HepG2 (cell line): ENCODE data around the gene HSPA6. TPM values are rescaled to one million over a fixed set of nuclear protein-coding genes. Genes with fewer than 3 reads are reported as not detected.

ENCODE experiments used
- ARID5B ChIP-seq: IDR thresholded peaks from 2 replicates; pipeline ENCODE4 v1.4.0; 2020; ENCODE audit warnings: mild to moderate bottlenecking, missing genetic modification reagents
- CSRNP2 ChIP-seq: sonication (generic); formaldehyde crosslinking; conservative IDR thresholded peaks from 2 replicates; pipeline ENCODE4 v1.8.0; 2022; ENCODE audit warnings: low read depth, missing genetic modification reagents
- ERF ChIP-seq: IDR thresholded peaks from 2 replicates; pipeline ENCODE4 v1.6.1; 2018; ENCODE audit warnings: missing biosample characterization, missing genetic modification reagents
- FOXP1 ChIP-seq, 2 experiments: fragments of 450-650 bp in 1 of 2; IDR thresholded peaks; 2 replicates each; pipeline ENCODE4 v1.6.1; 2017 to 2018; ENCODE audit warnings: antibody characterized with exemption in 1 of 2
- GRHL1 ChIP-seq: sonication (generic); formaldehyde crosslinking; conservative IDR thresholded peaks from 2 replicates; pipeline ENCODE4 v1.8.0; 2022; ENCODE audit warnings: missing genetic modification reagents
- HOXA3 ChIP-seq: sonication (generic); formaldehyde crosslinking; IDR thresholded peaks from 2 replicates; pipeline ENCODE4 v1.5.0; 2020; ENCODE audit warnings: missing genetic modification reagents
- IKZF5 ChIP-seq: IDR thresholded peaks from 2 replicates; pipeline ENCODE4 v1.6.1; 2018; ENCODE audit warnings: missing genetic modification reagents, mild to moderate bottlenecking, missing compliant biosample characterization
- SMYD3 ChIP-seq: sonication (generic); formaldehyde crosslinking; IDR thresholded peaks from 2 replicates; pipeline ENCODE4 v1.8.1; 2023; ENCODE audit warnings: mild to moderate bottlenecking, missing genetic modification reagents
- ZBTB33 ChIP-seq: sonication (generic); formaldehyde crosslinking; IDR thresholded peaks from 2 replicates; pipeline ENCODE4 v1.4.0; 2020; ENCODE audit warnings: missing genetic modification reagents
- ZFP37 ChIP-seq: sonication (generic); formaldehyde crosslinking; IDR thresholded peaks from 2 replicates; pipeline ENCODE4 v1.4.0; 2020; ENCODE audit warnings: missing genetic modification reagents, borderline replicate concordance
- ZFX ChIP-seq: sonication (generic); formaldehyde crosslinking; IDR thresholded peaks from 2 replicates; pipeline ENCODE4 v1.4.0; 2020; ENCODE audit warnings: mild to moderate bottlenecking, low read depth, missing genetic modification reagents, moderate library complexity
- ZNF232 ChIP-seq: sonication (generic); formaldehyde crosslinking; IDR thresholded peaks from 2 replicates; pipeline ENCODE4 v1.4.0; 2020; ENCODE audit warnings: missing genetic modification reagents, borderline replicate concordance
- ZNF235 ChIP-seq: sonication (generic); formaldehyde crosslinking; IDR thresholded peaks from 2 replicates; pipeline ENCODE4 v1.8.1; 2023; ENCODE audit warnings: mild to moderate bottlenecking, missing genetic modification reagents, borderline replicate concordance
- ZNF263 ChIP-seq: sonication (generic); formaldehyde crosslinking; IDR thresholded peaks from 2 replicates; pipeline ENCODE4 v1.4.0; 2020; ENCODE audit warnings: missing genetic modification reagents
- ZNF3 ChIP-seq: IDR thresholded peaks from 2 replicates; pipeline ENCODE4 v1.7.0; 2017; ENCODE audit warnings: inconsistent platforms
- ZNF468 ChIP-seq: sonication (generic); formaldehyde crosslinking; IDR thresholded peaks from 2 replicates; pipeline ENCODE4 v1.8.0; 2022; ENCODE audit warnings: mild to moderate bottlenecking, moderate library complexity, missing genetic modification reagents
- ZNF572 ChIP-seq: sonication (generic); formaldehyde crosslinking; IDR thresholded peaks from 2 replicates; pipeline ENCODE4 v1.5.1; 2020; ENCODE audit warnings: mild to moderate bottlenecking, missing genetic modification reagents
- ZNF816 ChIP-seq: sonication (generic); formaldehyde crosslinking; IDR thresholded peaks from 2 replicates; pipeline ENCODE4 v1.8.0; 2022; ENCODE audit warnings: missing genetic modification reagents, mild to moderate bottlenecking, borderline replicate concordance
- polyA plus RNA-seq, 8 experiments: library from polyadenylated mRNA; depleted of rRNA in 3 of 8; stranded (reverse) in 7 of 8; unstranded in 1 of 8; fragments of >200 nt; fragmentation: Illumina TruSeq in 4 of 8; extraction: Trizol in 4 of 8; gene quantifications; 2 replicates each; pipeline versions ENCODE4 v1.2.1 to v1.2.3, GENCODE V29; 2011 to 2016; ENCODE audit warnings: low read depth in 4 of 8, missing spikeins in 1 of 8, mixed read lengths in 1 of 8; ENCODE audit not compliant: insufficient read depth in 1 of 8
- total RNA-seq, 5 experiments: library from RNA; depleted of rRNA; stranded (reverse); fragments of >200 nt; fragmentation: Illumina TruSeq; extraction: Trizol; gene quantifications; 2 replicates each; pipeline ENCODE4 v1.2.3, GENCODE V29; 2016; ENCODE audit warnings: low read depth in 1 of 5

HSPA6 gene
- total and polyA plus RNA-seq, 2 of the 13 experiments (the other 11 are each of a cell fraction or from before 2014, with no cell fraction given) = 0.07 TPM; not detected in 1

- TF ChIP-seq ZNF235 (CRISPR knock-in tag) (no peak), ZNF3 (CRISPR knock-in tag) (no peak), ZBTB33 (no peak), ZNF263 (CRISPR knock-in tag) (peak; percentile 90), ARID5B (CRISPR knock-in tag) (peak; percentile 43), CSRNP2 (no peak), HOXA3 (CRISPR knock-in tag) (0 out of 2 replicates have a peak, but pooled peaks have one; percentile 11), FOXP1 (IDR thresholded peaks at IDR 0.05) (no peak), FOXP1 (CRISPR knock-in tag; IDR thresholded peaks at IDR 0.05) (peak; percentile 60), SMYD3 (CRISPR knock-in tag) (no peak), ZFX (CRISPR knock-in tag) (peak; percentile 31; the same call in 1 of the 2 replicates), ZFP37 (CRISPR knock-in tag) (no peak), ZNF468 (CRISPR knock-in tag) (no peak), ZNF572 (no peak), ZNF816 (CRISPR knock-in tag) (0 out of 2 replicates have a peak, but pooled peaks have one; percentile 32), ERF (CRISPR knock-in tag) (0 out of 2 replicates have a peak, but pooled peaks have one; percentile 31), IKZF5 (CRISPR knock-in tag) (peak; percentile 100), GRHL1 (CRISPR knock-in tag) (no peak), ZNF232 (no peak)
Observed at GRCh38 chr1:161506336-161507223, 17.8 kb upstream of the HSPA6 start (continued).
